NCI-H1105 (cell line): ENCODE results near the gene BCAS3.

Experiments used
- DNase-seq: peaks from one replicate; lab custom pipeline; 2025; lab: John Stamatoyannopoulos, UW

Gene BCAS3

GRCh38 chr17:61316633-61317032 lies 639.0 kb downstream of the BCAS3 start:
- DNase-seq, result no peak

- no peak for DNase-seq
Observed at GRCh38 chr17:61317779-61318178, 640.1 kb downstream of the BCAS3 start.

- no peak for DNase-seq
Observed at GRCh38 chr17:61318684-61319098, 641.0 kb downstream of the BCAS3 start.

GRCh38 chr17:61321344-61321743 lies 643.7 kb downstream of the BCAS3 start:
- DNase-seq, result no peak

- DNase-seq, result no peak
Observed at GRCh38 chr17:61322325-61323002, 644.8 kb downstream of the BCAS3 start.

GRCh38 chr17:61323003-61323908 lies 645.6 kb downstream of the BCAS3 start:
- DNase-seq, result no peak

GRCh38 chr17:61323909-61324868 lies 646.5 kb downstream of the BCAS3 start:
- DNase-seq, result no peak

- DNase-seq, result no peak
Observed at GRCh38 chr17:61324950-61325349, 647.3 kb downstream of the BCAS3 start.

- DNase-seq, result no peak
Observed at GRCh38 chr17:61325382-61326073, 647.9 kb downstream of the BCAS3 start.

GRCh38 chr17:61326330-61326729 lies 648.7 kb downstream of the BCAS3 start:
- no peak for DNase-seq

GRCh38 chr17:61328351-61328750 lies 650.7 kb downstream of the BCAS3 start:
- no peak for DNase-seq

- no peak for DNase-seq
Observed at GRCh38 chr17:61330174-61331150, 652.8 kb downstream of the BCAS3 start.

GRCh38 chr17:61331178-61331577 lies 653.5 kb downstream of the BCAS3 start:
- DNase-seq, result no peak

- no peak for DNase-seq
Observed at GRCh38 chr17:61331886-61332285, 654.2 kb downstream of the BCAS3 start.

- no peak for DNase-seq
Observed at GRCh38 chr17:61333136-61333535, 655.5 kb downstream of the BCAS3 start.

GRCh38 chr17:61334673-61335072 lies 657.0 kb downstream of the BCAS3 start:
- DNase-seq, result no peak

GRCh38 chr17:61335105-61335844 lies 657.6 kb downstream of the BCAS3 start:
- DNase-seq, result no peak

- peak; percentile 85 for DNase-seq
Observed at GRCh38 chr17:61335845-61336655, 658.4 kb downstream of the BCAS3 start.

GRCh38 chr17:61337290-61337689 lies 659.6 kb downstream of the BCAS3 start:
- no peak for DNase-seq
